GM12878 (cell line): ENCODE results near the gene DLG1. TPM values are rescaled to one million over a fixed set of nuclear protein-coding genes. Genes with fewer than 3 reads are reported as not detected.

Source experiments
- ATAC-seq: fragments of 200-7000 bp; cut with Tn5 transposase; 3 replicates; pipeline ENCODE4 v1.9.1; 2020; ENCODE audit warnings: mild to moderate bottlenecking, moderate library complexity
- BruUV-seq: library from RNA; stranded (reverse); fragments of 400-500 nt; replicated peaks from 2 replicates; lab custom pipeline; 2021; lab: Mats Ljungman, UMichigan
- CTCF ChIA-PET: fragments of 300-600 bp; sonication (Branson Sonifier 250); formaldehyde crosslinking; extraction: SDS; loops from one replicate; lab custom pipeline; 2021; ENCODE audit warnings: inconsistent platforms; lab: Yijun Ruan, JAX
- POLR2A ChIA-PET: fragments of 350-600 bp; formaldehyde crosslinking; extraction: SDS; loops from one replicate; lab custom pipeline; 2021; ENCODE audit warnings: inconsistent platforms; lab: Charles Lee
- RAD21 ChIA-PET: fragments of 300-600 bp; sonication (Branson Sonifier 250); formaldehyde crosslinking; loops from one replicate; lab custom pipeline; 2023; ENCODE audit warnings: antibody characterized with exemption; ENCODE audit not compliant: unreplicated experiment; lab: Charles Lee
- SMC1A ChIA-PET: fragments of 300-600 bp; sonication (Branson Sonifier 250); formaldehyde crosslinking; loops from one replicate; lab custom pipeline; 2023; ENCODE audit not compliant: unreplicated experiment, uncharacterized antibody; lab: Charles Lee
- DNase-seq: peaks from one replicate; pipeline ENCODE4 v3.0.0-alpha.2; 2011; ENCODE audit warnings: low read depth, low spot score
- FAIRE-seq: peaks from 3 replicates; lab custom pipeline; 2011; peaks lifted over from hg19 to GRCh38; lab: Jason Lieb, UNC
- H2AFZ ChIP-seq: 2 replicates; pipeline ENCODE4 v1.6.0; 2011; ENCODE audit warnings: low read depth, low read length, control low read depth; ENCODE audit not compliant: control insufficient read depth
- H3K27ac ChIP-seq: 2 replicates; pipeline ENCODE4 v1.5.1; 2011; ENCODE audit warnings: control low read depth; ENCODE audit not compliant: control insufficient read depth, insufficient read depth
- H3K27me3 ChIP-seq, 2 experiments: replicated peaks in 1 of 2; 2 replicates each; pipeline versions ENCODE4 v1.6.0 to v1.6.1; 2011; ENCODE audit warnings: low read length in 1 of 2; ENCODE audit not compliant: control insufficient read depth in 2 of 2, insufficient read depth in 2 of 2
- H3K36me3 ChIP-seq, 2 experiments: 2 replicates each; pipeline ENCODE4 v1.5.1; 2011; ENCODE audit warnings: low read length in 1 of 2; ENCODE audit not compliant: control insufficient read depth in 2 of 2, insufficient read depth in 2 of 2
- H3K4me1 ChIP-seq: 2 replicates; pipeline ENCODE4 v1.6.1; 2011; ENCODE audit warnings: mild to moderate bottlenecking, low read length, moderate library complexity, mixed read lengths; ENCODE audit not compliant: control insufficient read depth, insufficient read depth
- H3K4me2 ChIP-seq: 2 replicates; pipeline ENCODE4 v1.6.0; 2011; ENCODE audit warnings: control low read depth; ENCODE audit not compliant: control insufficient read depth, insufficient read depth
- H3K4me3 ChIP-seq: fragments of 200-600 bp; sonication (generic); 2 replicates; pipeline ENCODE4 v1.5.1; 2016
- H3K79me2 ChIP-seq: 2 replicates; pipeline ENCODE4 v1.6.0; 2011; ENCODE audit warnings: low read length; ENCODE audit not compliant: control insufficient read depth, insufficient read depth
- H3K9ac ChIP-seq: 2 replicates; pipeline ENCODE4 v1.8.0; 2011; ENCODE audit warnings: low read length, control low read depth, mixed read lengths; ENCODE audit not compliant: control insufficient read depth, insufficient read depth
- H3K9me3 ChIP-seq: replicated peaks from 3 replicates; pipeline ENCODE4 v1.5.1; 2011; ENCODE audit warnings: mild to moderate bottlenecking, low read length; ENCODE audit not compliant: control insufficient read depth, insufficient read depth
- H4K20me1 ChIP-seq: 2 replicates; pipeline ENCODE4 v1.6.0; 2011; ENCODE audit not compliant: control insufficient read depth, insufficient read depth
- CREB1 ChIP-seq: IDR thresholded peaks from 2 replicates; pipeline ENCODE4 v1.6.1; 2012; ENCODE audit warnings: low read depth, mild to moderate bottlenecking, inconsistent platforms
- DPF2 ChIP-seq: fragments of 450-650 bp; IDR thresholded peaks from 2 replicates; pipeline ENCODE4 v1.6.1; 2017; ENCODE audit warnings: mild to moderate bottlenecking
- EGR1 ChIP-seq, 2 experiments: IDR thresholded peaks; 1 replicate in 1 of 2; 2 replicates in 1 of 2; pipeline ENCODE4 v1.6.1; 2011 to 2012; ENCODE audit warnings: low read depth in 2 of 2, low read length in 2 of 2, borderline replicate concordance in 1 of 2, mild to moderate bottlenecking in 1 of 2, moderate library complexity in 1 of 2
- ETV6 ChIP-seq, 2 experiments: fragments of 450-650 bp in 1 of 2; IDR thresholded peaks in 1 of 2; conservative IDR thresholded peaks in 1 of 2; 2 replicates each; pipeline ENCODE4 v1.6.1; 2014; ENCODE audit warnings: antibody characterized with exemption in 1 of 2, borderline replicate concordance in 1 of 2, low read depth in 1 of 2, mild to moderate bottlenecking in 1 of 2, moderate library complexity in 1 of 2
- GATAD2B ChIP-seq: fragments of 450-650 bp; conservative IDR thresholded peaks from 2 replicates; pipeline ENCODE4 v1.6.1; 2017; ENCODE audit warnings: low read depth, mild to moderate bottlenecking, moderate library complexity
- HCFC1 ChIP-seq: fragments of 150-350 bp; IDR thresholded peaks from 2 replicates; pipeline ENCODE4 v1.6.1; 2014; ENCODE audit warnings: low read length
- IKZF1 ChIP-seq: fragments of 450-650 bp; conservative IDR thresholded peaks from 2 replicates; pipeline ENCODE4 v1.6.1; 2017; ENCODE audit warnings: antibody characterized with exemption, mild to moderate bottlenecking
- PML ChIP-seq: IDR thresholded peaks from 2 replicates; pipeline ENCODE4 v1.6.1; 2012; ENCODE audit warnings: low read length, inconsistent platforms
- RAD51 ChIP-seq: fragments of 450-650 bp; IDR thresholded peaks from 2 replicates; pipeline ENCODE4 v1.6.1; 2016; ENCODE audit warnings: moderate library complexity, mild to moderate bottlenecking, inconsistent platforms
- RBBP5 ChIP-seq: fragments of 200-600 bp; sonication (generic); conservative IDR thresholded peaks from 2 replicates; pipeline ENCODE4 v1.6.1; 2016
- SUPT20H ChIP-seq: IDR thresholded peaks from 2 replicates; pipeline ENCODE4 v1.6.1; 2011; ENCODE audit warnings: low read depth, mild to moderate bottlenecking, low read length, moderate library complexity, borderline replicate concordance; ENCODE audit not compliant: control insufficient read depth
- SUZ12 ChIP-seq: fragments of 200-600 bp; sonication (generic); IDR thresholded peaks from one replicate; pipeline ENCODE4 v1.6.1; 2018; ENCODE audit warnings: antibody characterized with exemption, mild to moderate bottlenecking; ENCODE audit not compliant: unreplicated experiment
- TBL1XR1 ChIP-seq: IDR thresholded peaks from 2 replicates; pipeline ENCODE4 v1.6.1; 2012; ENCODE audit warnings: low read depth, low read length, improper control_type of control experiment
- TCF3 ChIP-seq: IDR thresholded peaks from 2 replicates; pipeline ENCODE4 v1.6.1; 2012; ENCODE audit warnings: low read depth, mild to moderate bottlenecking, low read length, borderline replicate concordance; ENCODE audit not compliant: insufficient read depth
- USF2 ChIP-seq: IDR thresholded peaks from 2 replicates; pipeline ENCODE4 v1.6.1; 2011; ENCODE audit warnings: low read depth, low read length, improper control_type of control experiment, borderline replicate concordance
- ZBED1 ChIP-seq: IDR thresholded peaks from 2 replicates; pipeline ENCODE4 v1.6.1; 2016; ENCODE audit warnings: borderline replicate concordance
- WGBS: methylation state at CpG from one replicate; pipeline ENCODE4 v1.1.6; 2016; ENCODE audit warnings: low lambda C conversion rate; ENCODE audit not compliant: insufficient replicate concordance, insufficient coverage; ENCODE audit errors: missing lambda C conversion rate; 5-methylcytosine and 5-hydroxymethylcytosine counted together
- in situ Hi-C: fragments of 300-500 bp; cut with MboI; formaldehyde crosslinking; loops from 9 replicates; pipeline ENCODE4 v1.14.3; 2018; ENCODE audit warnings: mixed read lengths
- intact Hi-C: fragments of 100-400 bp; cut with micrococcal nuclease; formaldehyde crosslinking; loops from one replicate; pipeline ENCODE4 v1.14.2; 2022; ENCODE audit not compliant: unreplicated experiment
- polyA plus RNA-seq, 11 experiments: library from polyadenylated mRNA; depleted of rRNA in 4 of 11; unstranded in 6 of 11; stranded (reverse) in 5 of 11; fragments of >200 nt; fragmentation: Nextera tagmentation in 4 of 11; fragmentation: Illumina TruSeq in 1 of 11; extraction: Ambion mirVana in 4 of 11; extraction: Trizol in 1 of 11; gene quantifications; 1 replicate in 1 of 11; 2 replicates in 10 of 11; pipeline versions ENCODE4 v1.2.1 to v1.2.3, GENCODE V29; 2011 to 2016; ENCODE audit warnings: inconsistent platforms in 2 of 11, missing spikeins in 2 of 11, low read depth in 1 of 11
- total RNA-seq, 4 experiments: library from RNA; depleted of rRNA in 3 of 4; stranded (reverse); fragments of >200 nt in 3 of 4; fragmentation: Illumina TruSeq in 1 of 4; extraction: Trizol in 1 of 4; gene quantifications; 2 replicates each; pipeline versions ENCODE4 v1.2.1 to v1.2.3, GENCODE V29; 2013 to 2021
- TF ChIP-seq, protein P1 (sequence below): IDR thresholded peaks from 2 replicates; pipeline ENCODE4 v1.6.1; 2011; ENCODE audit warnings: low read depth, mild to moderate bottlenecking, low read length, moderate library complexity, borderline replicate concordance; ENCODE audit errors: extremely low read depth
- TF ChIP-seq, protein P2 (sequence below): fragments of 450-650 bp; IDR thresholded peaks from 2 replicates; pipeline ENCODE4 v1.6.1; 2018; ENCODE audit warnings: mild to moderate bottlenecking, low read depth, moderate library complexity; ENCODE audit not compliant: partially characterized antibody

DLG1 gene
- total and polyA plus RNA-seq, 10 of the 15 experiments (the other 5 are each of a cell fraction or from before 2014, with no cell fraction given), result 9.2 to 63.1 (median 40.1) TPM

GRCh38 chr3:197297476-197298340, 704 bp downstream of the DLG1 start:
- ChIA-PET POLR2A (interaction anchor here (0.6 to 1.1 kb wide), 5 partner anchors 9 to 97 kb away, joined by 3 to 6 read pairs (median 4); no protein-coding TSS in a partner anchor), RAD21 (interaction anchor here (0.6 to 1.6 kb wide), 7 partner anchors 21 to 439 kb away, joined by 3 to 4 read pairs (median 3); no protein-coding TSS in a partner anchor), SMC1A (interaction anchor here (0.5 to 1.2 kb wide), 3 partner anchors 12 to 70 kb away, joined by 3 to 6 read pairs (median 3); no protein-coding TSS in a partner anchor), CTCF (interaction anchor here (0.9 kb wide), 1 partner anchor 41 kb away, joined by 4 read pairs; no protein-coding TSS in a partner anchor)
- H3K79me2 ChIP-seq, result peaks cover 50% of the 10 kb centered on the region
- no peaks in the 10 kb centered on the region for H3K9me3 ChIP-seq
- WGBS, result under 1% methylated on average over 59 of the region's 100 CpGs
- FAIRE-seq, result no peak
- peaks cover 7% of the 10 kb centered on the region for H3K4me1 ChIP-seq
- in situ Hi-C loops (no loop called here), intact Hi-C loops (loop anchor here (2.0 to 10.0 kb wide), 3 partner anchors 97 to 200 kb away; no protein-coding TSS in a partner anchor)
- BruUV-seq, result no TSS peak
- peak overlapping the region; percentile 87 for H3K27ac ChIP-seq
- no peaks in the 10 kb centered on the region; a peak in 3 of 4 replicates for H3K27me3 ChIP-seq
- DNase-seq, result no peak
- peak overlapping the region; percentile 100 for H3K4me2 ChIP-seq
- H4K20me1 ChIP-seq, result no peaks in the 10 kb centered on the region
- peak; percentile 86 for ATAC-seq
- H3K9ac ChIP-seq, result peak overlapping the region; percentile 90
- H3K36me3 ChIP-seq, result peaks cover 0 to 11% of the 10 kb centered on the region in 2 experiments; a peak in 1 of 4 replicates
- peak overlapping the region; percentile 97 for H3K4me3 ChIP-seq
- H2AFZ ChIP-seq, result peak overlapping the region; percentile 92
- TF ChIP-seq IKZF1, result peak; percentile 55
- 0 out of 2 replicates have a peak, but pooled peaks have one; percentile 47 for TF ChIP-seq GATAD2B
- no peak for TF ChIP-seq PML
- no peak for TF ChIP-seq TBL1XR1
- TF ChIP-seq SUPT20H, result no peak
- no peak; the same call in 1 of the 2 replicates for TF ChIP-seq RBBP5
- 0 out of 2 replicates have a peak, but pooled peaks have one; percentile 6 for TF ChIP-seq CREB1
- no peak for TF ChIP-seq SUZ12
- TF ChIP-seq, protein P1, sequence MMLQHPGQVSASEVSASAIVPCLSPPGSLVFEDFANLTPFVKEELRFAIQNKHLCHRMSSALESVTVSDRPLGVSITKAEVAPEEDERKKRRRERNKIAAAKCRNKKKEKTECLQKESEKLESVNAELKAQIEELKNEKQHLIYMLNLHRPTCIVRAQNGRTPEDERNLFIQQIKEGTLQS, result peak; percentile 71; the same call in 1 of the 2 replicates
- TF ChIP-seq EGR1 (IDR thresholded peaks at IDR 0.05; ENCODE audit: borderline replicate concordance in 1 of 2, low read depth in 2 of 2, low read length in 2 of 2), result peak in 1 of 2 experiments; percentile 3; a peak in 1 of 3 replicates
- no peak for TF ChIP-seq TCF3
- TF ChIP-seq RAD51, result peak; percentile 89
- peak; percentile 66 for TF ChIP-seq DPF2
- peak; percentile 69 for TF ChIP-seq USF2
- peak; percentile 40 for TF ChIP-seq HCFC1
- no peak for TF ChIP-seq ETV6 (conservative IDR thresholded peaks at IDR 0.05 in 1 of 2, IDR thresholded peaks at IDR 0.05 in 1 of 2; ENCODE audit: borderline replicate concordance in 1 of 2, low read depth in 1 of 2)
- TF ChIP-seq ZBED1, result no peak
- TF ChIP-seq, protein P2, sequence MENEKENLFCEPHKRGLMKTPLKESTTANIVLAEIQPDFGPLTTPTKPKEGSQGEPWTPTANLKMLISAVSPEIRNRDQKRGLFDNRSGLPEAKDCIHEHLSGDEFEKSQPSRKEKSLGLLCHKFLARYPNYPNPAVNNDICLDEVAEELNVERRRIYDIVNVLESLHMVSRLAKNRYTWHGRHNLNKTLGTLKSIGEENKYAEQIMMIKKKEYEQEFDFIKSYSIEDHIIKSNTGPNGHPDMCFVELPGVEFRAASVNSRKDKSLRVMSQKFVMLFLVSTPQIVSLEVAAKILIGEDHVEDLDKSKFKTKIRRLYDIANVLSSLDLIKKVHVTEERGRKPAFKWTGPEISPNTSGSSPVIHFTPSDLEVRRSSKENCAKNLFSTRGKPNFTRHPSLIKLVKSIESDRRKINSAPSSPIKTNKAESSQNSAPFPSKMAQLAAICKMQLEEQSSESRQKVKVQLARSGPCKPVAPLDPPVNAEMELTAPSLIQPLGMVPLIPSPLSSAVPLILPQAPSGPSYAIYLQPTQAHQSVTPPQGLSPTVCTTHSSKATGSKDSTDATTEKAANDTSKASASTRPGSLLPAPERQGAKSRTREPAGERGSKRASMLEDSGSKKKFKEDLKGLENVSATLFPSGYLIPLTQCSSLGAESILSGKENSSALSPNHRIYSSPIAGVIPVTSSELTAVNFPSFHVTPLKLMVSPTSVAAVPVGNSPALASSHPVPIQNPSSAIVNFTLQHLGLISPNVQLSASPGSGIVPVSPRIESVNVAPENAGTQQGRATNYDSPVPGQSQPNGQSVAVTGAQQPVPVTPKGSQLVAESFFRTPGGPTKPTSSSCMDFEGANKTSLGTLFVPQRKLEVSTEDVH, result no peak
